Activated naive CD4-positive, alpha-beta T cell treated with anti-CD3 and anti-CD28 coated beads, Interleukin-2, amount 10 ng/mL, durations not matched to agents 7 days and 5 days (primary cell): ENCODE measurements around the gene ASTN1.
"Not testable (repeated sequence)": the region's sequence is repeated elsewhere in the genome, so short reads cannot be mapped to it uniquely, and the experiment has no call there.

ENCODE experiments used
- CTCF ChIA-PET: fragments of 350-600 bp; sonication (Branson Sonifier 250); formaldehyde crosslinking; loops from one replicate; lab custom pipeline; 2021; ENCODE audit warnings: antibody characterized with exemption; lab: Charles Lee
- DNase-seq: peaks from one replicate; pipeline ENCODE4 v3.0.0-alpha.2; 2020
- H3K27ac Mint-ChIP-seq: one replicate; pipeline ENCODE4 v1.8.0; 2021; ENCODE audit warnings: mild to moderate bottlenecking, moderate library complexity, mixed read lengths
- H3K27me3 Mint-ChIP-seq: one replicate; pipeline ENCODE4 v1.8.0; 2021; ENCODE audit warnings: mild to moderate bottlenecking, mixed read lengths
- H3K36me3 Mint-ChIP-seq: one replicate; pipeline ENCODE4 v1.8.0; 2021; ENCODE audit warnings: mixed read lengths
- H3K4me1 Mint-ChIP-seq: one replicate; pipeline ENCODE4 v1.8.0; 2021; ENCODE audit warnings: mixed read lengths
- H3K4me3 Mint-ChIP-seq: one replicate; pipeline ENCODE4 v1.8.0; 2021; ENCODE audit warnings: mild to moderate bottlenecking, moderate library complexity, mixed read lengths
- H3K9me3 Mint-ChIP-seq: one replicate; pipeline ENCODE4 v1.8.0; 2021; ENCODE audit warnings: mixed read lengths

The ASTN1 gene

GRCh38 chr1:177106614-177107365 lies 57.7 kb downstream of the ASTN1 start:
- no peak overlapping the region for H3K27ac Mint-ChIP-seq
- no peaks in the 10 kb centered on the region for H3K4me1 Mint-ChIP-seq
- no peaks in the 10 kb centered on the region for H3K36me3 Mint-ChIP-seq
- CTCF ChIA-PET, result no interaction called here
- no peaks in the 10 kb centered on the region for H3K27me3 Mint-ChIP-seq
- no peak overlapping the region for H3K4me3 Mint-ChIP-seq
- no peak for DNase-seq
- H3K9me3 Mint-ChIP-seq, result no peaks in the 10 kb centered on the region

DNA sequence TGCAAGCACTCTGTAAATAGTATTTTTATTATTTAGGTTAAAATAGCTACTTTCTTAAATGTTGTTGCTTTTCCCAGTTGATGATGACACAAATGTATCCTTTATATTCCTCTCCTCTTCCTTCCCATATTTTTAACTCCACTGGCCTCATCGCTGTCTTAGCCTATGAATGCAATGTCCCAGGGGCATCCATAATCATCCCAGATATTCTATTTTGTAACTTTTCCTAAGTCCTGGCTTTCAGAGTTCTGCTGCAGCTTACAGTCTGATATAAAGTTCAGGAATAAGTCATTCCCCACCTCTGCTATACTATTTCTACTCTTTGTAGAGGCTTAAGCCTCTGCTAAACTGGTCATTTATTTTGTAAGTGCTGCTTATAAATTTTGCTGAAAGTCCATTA lies 58.3 kb downstream of the ASTN1 start:
- Mint-ChIP-seq H3K4me1 (no peaks in the 10 kb centered on the region), H3K27ac (no peak overlapping the region), H3K9me3 (no peaks in the 10 kb centered on the region), H3K27me3 (no peaks in the 10 kb centered on the region), H3K4me3 (no peak overlapping the region), H3K36me3 (no peaks in the 10 kb centered on the region)
- no peak for DNase-seq
- CTCF ChIA-PET, result no interaction called here

GRCh38 chr1:177103005-177103852 lies 61.3 kb downstream of the ASTN1 start:
- DNase-seq, result no peak
- no peaks in the 10 kb centered on the region for H3K27me3 Mint-ChIP-seq
- H3K9me3 Mint-ChIP-seq, result no peaks in the 10 kb centered on the region
- H3K4me1 Mint-ChIP-seq, result no peaks in the 10 kb centered on the region
- no peaks in the 10 kb centered on the region for H3K36me3 Mint-ChIP-seq
- CTCF ChIA-PET, result no interaction called here
- H3K27ac Mint-ChIP-seq, result no peak overlapping the region
- no peak overlapping the region for H3K4me3 Mint-ChIP-seq

GRCh38 chr1:177092001-177092400 lies 72.5 kb downstream of the ASTN1 start:
- peaks cover 4% of the 10 kb centered on the region for H3K9me3 Mint-ChIP-seq
- CTCF ChIA-PET, result no interaction called here
- no peaks in the 10 kb centered on the region for H3K36me3 Mint-ChIP-seq
- H3K27ac Mint-ChIP-seq, result no peak overlapping the region
- DNase-seq, result no peak
- no peaks in the 10 kb centered on the region for H3K27me3 Mint-ChIP-seq
- no peaks in the 10 kb centered on the region for H3K4me1 Mint-ChIP-seq
- H3K4me3 Mint-ChIP-seq, result no peak overlapping the region

DNA sequence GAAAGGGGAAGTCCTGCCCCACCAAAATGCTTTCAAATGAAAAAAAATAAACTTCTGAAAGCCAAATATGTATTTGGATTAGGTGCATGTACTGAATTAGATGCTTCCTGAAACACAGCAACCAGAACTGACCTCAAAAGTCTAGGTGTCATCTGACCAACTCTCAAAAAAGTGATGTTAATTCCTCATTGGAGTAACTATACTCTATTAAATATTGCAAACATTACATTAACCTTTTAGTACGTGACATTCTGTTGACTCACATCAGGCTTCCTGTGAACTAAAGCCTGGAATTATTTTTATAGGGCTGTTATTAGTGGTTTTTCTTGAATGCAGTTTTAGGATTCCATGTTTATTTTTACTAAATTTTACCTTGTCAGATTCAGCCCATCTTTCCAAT lies 73.5 kb downstream of the ASTN1 start:
- H3K4me3 Mint-ChIP-seq, result no peak overlapping the region
- H3K27ac Mint-ChIP-seq, result no peak overlapping the region
- DNase-seq, result no peak
- no peaks in the 10 kb centered on the region for H3K27me3 Mint-ChIP-seq
- H3K9me3 Mint-ChIP-seq, result peaks cover 3% of the 10 kb centered on the region
- CTCF ChIA-PET, result no interaction called here
- no peaks in the 10 kb centered on the region for H3K36me3 Mint-ChIP-seq
- H3K4me1 Mint-ChIP-seq, result no peaks in the 10 kb centered on the region

DNA sequence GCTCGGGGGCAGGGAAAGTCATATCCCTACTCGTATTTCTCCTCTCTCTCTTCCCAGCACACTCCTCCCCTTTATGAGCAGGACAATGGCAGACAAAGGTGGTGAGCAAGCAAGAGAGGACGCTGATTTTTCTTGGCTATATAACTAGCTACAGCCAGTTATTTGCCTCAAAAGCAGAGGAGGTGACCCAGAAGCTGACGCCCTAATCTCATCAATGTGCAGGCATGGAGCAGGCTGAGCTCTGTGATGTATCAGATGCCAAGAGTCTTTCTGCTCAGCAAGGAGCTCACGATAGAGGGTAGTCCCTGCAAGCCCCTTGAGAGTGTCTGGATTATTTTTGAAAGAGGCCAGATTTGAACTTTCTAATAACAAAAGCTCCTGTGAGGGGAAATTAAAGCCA lies 75.5 kb downstream of the ASTN1 start:
- no peak for DNase-seq
- no peak overlapping the region for H3K27ac Mint-ChIP-seq
- CTCF ChIA-PET, result no interaction called here
- peaks cover 1% of the 10 kb centered on the region for H3K9me3 Mint-ChIP-seq
- no peaks in the 10 kb centered on the region for H3K4me1 Mint-ChIP-seq
- H3K36me3 Mint-ChIP-seq, result no peaks in the 10 kb centered on the region
- H3K27me3 Mint-ChIP-seq, result no peaks in the 10 kb centered on the region
- no peak overlapping the region for H3K4me3 Mint-ChIP-seq

GRCh38 chr1:177082855-177083693 lies 81.4 kb downstream of the ASTN1 start:
- H3K4me1 Mint-ChIP-seq, result no peaks in the 10 kb centered on the region
- CTCF ChIA-PET, result no interaction called here
- no peak for DNase-seq
- no peak overlapping the region for H3K27ac Mint-ChIP-seq
- H3K27me3 Mint-ChIP-seq, result no peaks in the 10 kb centered on the region
- H3K4me3 Mint-ChIP-seq, result no peak overlapping the region
- H3K9me3 Mint-ChIP-seq, result peaks cover 1% of the 10 kb centered on the region
- H3K36me3 Mint-ChIP-seq, result no peaks in the 10 kb centered on the region

DNA sequence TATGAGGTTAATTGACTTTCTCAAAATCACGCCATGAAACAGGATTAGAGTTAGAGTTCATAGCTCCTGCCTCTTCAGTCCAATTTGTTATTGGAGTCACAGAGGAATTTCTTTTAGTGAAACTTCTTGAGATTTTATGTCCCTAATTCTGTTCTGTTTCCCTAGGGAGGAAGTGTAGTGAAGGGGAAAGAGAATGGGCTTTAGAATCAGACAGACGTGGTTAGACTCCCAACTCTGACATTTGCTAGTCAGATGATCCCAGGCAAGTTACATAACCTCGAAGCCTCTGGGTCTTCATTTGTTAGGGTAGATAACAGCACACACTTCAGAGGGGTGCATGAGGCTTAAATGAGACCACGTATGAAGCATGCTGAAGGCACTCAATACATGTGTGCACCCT lies 83.9 kb downstream of the ASTN1 start:
- Mint-ChIP-seq H3K4me3 (no peak overlapping the region), H3K27ac (no peak overlapping the region), H3K27me3 (no peaks in the 10 kb centered on the region), H3K36me3 (no peaks in the 10 kb centered on the region), H3K4me1 (no peaks in the 10 kb centered on the region), H3K9me3 (no peaks in the 10 kb centered on the region)
- CTCF ChIA-PET, result no interaction called here
- no peak for DNase-seq

DNA sequence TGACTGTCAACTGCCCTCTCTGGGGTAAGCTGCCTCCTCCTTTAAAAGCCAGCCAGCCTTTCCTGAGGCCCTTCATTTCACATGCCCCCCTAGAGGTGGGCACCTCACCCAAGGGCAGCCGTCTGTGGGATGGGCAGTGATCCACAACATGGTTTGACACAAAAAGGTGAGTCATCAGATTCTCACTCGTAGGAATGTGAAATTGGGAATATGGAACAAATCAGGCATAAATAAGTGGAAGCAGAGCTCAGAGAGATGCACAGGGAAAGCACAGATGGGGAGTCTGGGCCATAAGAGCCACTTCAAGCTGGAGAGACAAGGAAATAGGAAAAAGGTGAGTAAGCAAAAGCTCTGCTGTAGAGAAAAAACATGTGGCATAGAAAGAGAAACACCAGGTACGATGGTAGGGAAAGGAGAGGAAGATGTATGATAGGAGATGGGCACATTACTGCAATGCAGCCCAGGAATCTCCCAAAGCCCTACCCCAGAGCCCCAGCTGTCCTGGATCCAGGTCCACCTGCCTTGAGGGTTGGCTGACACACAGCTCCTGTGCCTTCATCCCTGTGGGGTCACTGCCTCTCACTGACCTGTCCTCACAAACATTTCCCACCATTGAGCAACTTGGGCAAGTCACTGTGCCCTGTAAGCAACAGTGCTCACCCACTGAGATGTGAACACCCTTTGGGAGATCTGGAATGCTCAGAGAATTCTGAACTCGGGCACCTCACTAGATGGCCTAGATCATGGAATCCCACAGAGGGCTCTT lies 86.6 kb downstream of the ASTN1 start:
- Mint-ChIP-seq H3K4me1 (no peaks in the 10 kb centered on the region), H3K27ac (no peak overlapping the region), H3K9me3 (no peaks in the 10 kb centered on the region), H3K4me3 (no peak overlapping the region), H3K36me3 (no peaks in the 10 kb centered on the region), H3K27me3 (no peaks in the 10 kb centered on the region)
- CTCF ChIA-PET, result no interaction called here
- DNase-seq, result no peak

- no peaks in the 10 kb centered on the region for H3K27me3 Mint-ChIP-seq
- no peak overlapping the region for H3K4me3 Mint-ChIP-seq
- H3K36me3 Mint-ChIP-seq, result no peaks in the 10 kb centered on the region
- H3K9me3 Mint-ChIP-seq, result no peaks in the 10 kb centered on the region
- CTCF ChIA-PET, result no interaction called here
- DNase-seq, result no peak
- H3K4me1 Mint-ChIP-seq, result no peaks in the 10 kb centered on the region
- H3K27ac Mint-ChIP-seq, result no peak overlapping the region
Measured at GRCh38 chr1:177077006-177077405, 87.5 kb downstream of the ASTN1 start.

- H3K36me3 Mint-ChIP-seq, H3K9me3 Mint-ChIP-seq, H3K4me1 Mint-ChIP-seq, DNase-seq, H3K27me3 Mint-ChIP-seq, H3K27ac Mint-ChIP-seq, H3K4me3 Mint-ChIP-seq, CTCF ChIA-PET: not testable (repeated sequence)
Measured at GRCh38 chr1:177074811-177075210, 89.7 kb downstream of the ASTN1 start.

- Mint-ChIP-seq H3K9me3 (no peaks in the 10 kb centered on the region), H3K36me3 (no peaks in the 10 kb centered on the region), H3K27ac (no peak overlapping the region), H3K4me1 (no peaks in the 10 kb centered on the region), H3K4me3 (no peak overlapping the region), H3K27me3 (no peaks in the 10 kb centered on the region)
- CTCF ChIA-PET, result no interaction called here
- DNase-seq, result no peak
Measured at GRCh38 chr1:177069490-177069889, 95.0 kb downstream of the ASTN1 start.

DNA sequence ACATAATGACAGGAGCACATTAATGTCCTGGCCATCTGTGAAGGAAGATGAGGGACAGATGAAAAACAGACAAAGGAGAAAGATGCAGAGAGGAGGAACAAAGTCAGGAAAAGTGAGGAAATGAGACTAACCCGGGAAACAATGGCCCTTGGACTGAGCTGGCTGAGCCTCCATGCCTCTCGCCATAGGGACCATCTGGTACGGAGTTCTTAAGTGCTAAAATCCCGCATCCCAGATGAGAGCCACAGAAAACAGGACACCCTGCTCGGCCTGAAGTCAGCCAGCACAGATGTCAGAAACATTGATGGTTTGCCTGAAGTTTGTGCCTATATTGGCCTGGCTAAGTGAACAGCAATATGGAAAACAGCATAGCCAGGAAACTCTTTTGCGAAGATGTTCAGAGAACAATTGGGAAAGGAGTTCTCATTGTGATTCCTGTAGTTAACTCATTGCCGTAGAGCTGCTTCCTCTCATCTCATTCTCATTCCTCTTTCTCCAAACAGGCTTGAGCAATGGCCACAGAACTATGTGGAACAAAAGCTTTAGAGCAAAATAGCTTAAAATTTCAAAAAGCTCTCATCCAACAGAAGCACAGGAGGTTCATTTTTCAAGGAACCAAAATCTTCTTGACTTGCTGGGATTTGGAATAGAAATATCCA lies 96.6 kb downstream of the ASTN1 start:
- Mint-ChIP-seq H3K36me3 (no peaks in the 10 kb centered on the region), H3K9me3 (peaks cover 1% of the 10 kb centered on the region), H3K4me3 (no peak overlapping the region), H3K27me3 (no peaks in the 10 kb centered on the region), H3K4me1 (no peaks in the 10 kb centered on the region), H3K27ac (no peak overlapping the region)
- DNase-seq, result no peak
- CTCF ChIA-PET, result no interaction called here
